SK-N-SH treated with all-trans-retinoic acid at 6 μM for 48 hours (cell line): ENCODE results near the gene NFIX.

Experiments
- ATAC-seq: fragments of 200-7000 bp; cut with Tn5 transposase; 3 replicates; pipeline ENCODE4 v1.9.1; 2020; ENCODE audit warnings: mild to moderate bottlenecking, moderate library complexity
- ARNTL ChIP-seq: fragments of 450-650 bp; formaldehyde crosslinking; IDR thresholded peaks from 2 replicates; pipeline ENCODE4 v1.5.0; 2020; ENCODE audit warnings: low read depth, mild to moderate bottlenecking, moderate library complexity, borderline replicate concordance
- ESRRG ChIP-seq: fragments of 250-450 bp; sonication (Bioruptor Pico); IDR thresholded peaks from 2 replicates; pipeline ENCODE4 v1.6.1; 2021; ENCODE audit warnings: mild to moderate bottlenecking
- GLIS3 ChIP-seq: fragments of 250-450 bp; sonication (Bioruptor Pico); IDR thresholded peaks from 2 replicates; pipeline ENCODE4 v1.5.0; 2020; ENCODE audit warnings: mild to moderate bottlenecking, moderate library complexity
- ISL1 ChIP-seq: fragments of 250-450 bp; sonication (Bioruptor Pico); IDR thresholded peaks from 2 replicates; pipeline ENCODE4 v2.1.2; 2022; ENCODE audit warnings: mild to moderate bottlenecking, moderate library complexity
- OSR1 ChIP-seq: fragments of 250-450 bp; sonication (Bioruptor Pico); IDR thresholded peaks from 2 replicates; pipeline ENCODE4 v1.8.0; 2022; ENCODE audit warnings: moderate library complexity, mild to moderate bottlenecking, inconsistent platforms
- PATZ1 ChIP-seq: fragments of 250-450 bp; sonication (Bioruptor Pico); IDR thresholded peaks from 2 replicates; pipeline ENCODE4 v1.8.0; 2020; ENCODE audit warnings: mild to moderate bottlenecking, moderate library complexity, borderline replicate concordance
- POU6F1 ChIP-seq: fragments of 250-450 bp; sonication (Bioruptor Pico); IDR thresholded peaks from 2 replicates; pipeline ENCODE4 v1.8.0; 2021; ENCODE audit warnings: low read depth, mild to moderate bottlenecking, moderate library complexity, borderline replicate concordance
- RARB ChIP-seq: fragments of 250-450 bp; sonication (Bioruptor Pico); IDR thresholded peaks from 2 replicates; pipeline ENCODE4 v1.8.0; 2021; ENCODE audit warnings: mild to moderate bottlenecking, moderate library complexity
- SNAI2 ChIP-seq: fragments of 250-450 bp; sonication (Bioruptor Pico); IDR thresholded peaks from 2 replicates; pipeline ENCODE4 v1.5.0; 2020; ENCODE audit warnings: mild to moderate bottlenecking, moderate library complexity
- TCF4 ChIP-seq: fragments of 250-450 bp; sonication (Bioruptor Pico); IDR thresholded peaks from 2 replicates; pipeline ENCODE4 v1.8.0; 2021; ENCODE audit warnings: mild to moderate bottlenecking, moderate library complexity, borderline replicate concordance
- TOX ChIP-seq: fragments of 250-450 bp; sonication (Bioruptor Pico); IDR thresholded peaks from 2 replicates; pipeline ENCODE4 v1.8.0; 2021; ENCODE audit warnings: mild to moderate bottlenecking, moderate library complexity, borderline replicate concordance
- TSHZ2 ChIP-seq: fragments of 250-450 bp; sonication (Bioruptor Pico); IDR thresholded peaks from 2 replicates; pipeline ENCODE4 v1.5.0; 2020; ENCODE audit warnings: mild to moderate bottlenecking, moderate library complexity
- ZC3H10 ChIP-seq: fragments of 250-450 bp; sonication (Bioruptor Pico); IDR thresholded peaks from 2 replicates; pipeline ENCODE4 v1.5.1; 2021; ENCODE audit warnings: mild to moderate bottlenecking, moderate library complexity
- ZFP3 ChIP-seq: fragments of 250-450 bp; sonication (Bioruptor Pico); IDR thresholded peaks from 2 replicates; pipeline ENCODE4 v1.5.0; 2020; ENCODE audit warnings: mild to moderate bottlenecking, moderate library complexity
- ZFP30 ChIP-seq: fragments of 450-650 bp; formaldehyde crosslinking; IDR thresholded peaks from 2 replicates; pipeline ENCODE4 v1.5.0; 2022; ENCODE audit warnings: mild to moderate bottlenecking, moderate library complexity
- ZNF70 ChIP-seq: fragments of 450-650 bp; formaldehyde crosslinking; IDR thresholded peaks from 2 replicates; pipeline ENCODE4 v1.5.0; 2020; ENCODE audit warnings: mild to moderate bottlenecking, moderate library complexity
- ZNF8 ChIP-seq: fragments of 450-650 bp; formaldehyde crosslinking; IDR thresholded peaks from 2 replicates; pipeline ENCODE4 v1.5.0; 2020; ENCODE audit warnings: mild to moderate bottlenecking, moderate library complexity

The NFIX gene

GRCh38 chr19:13121551-13122274 lies 126.4 kb downstream of the NFIX start (continued):
- TF ChIP-seq TSHZ2 (CRISPR knock-in tag) (no peak), TOX (CRISPR knock-in tag) (no peak)

- TF ChIP-seq ZFP30 (no peak), TCF4 (no peak), GLIS3 (CRISPR knock-in tag) (no peak), ESRRG (CRISPR knock-in tag) (no peak), ISL1 (CRISPR knock-in tag) (no peak), PATZ1 (no peak), POU6F1 (CRISPR knock-in tag) (no peak), ZNF70 (no peak), ZNF8 (CRISPR knock-in tag) (no peak), RARB (CRISPR knock-in tag) (no peak), ZC3H10 (CRISPR knock-in tag) (no peak), ARNTL (no peak), SNAI2 (CRISPR knock-in tag) (no peak), OSR1 (CRISPR knock-in tag) (no peak), ZFP3 (CRISPR knock-in tag) (no peak), TSHZ2 (CRISPR knock-in tag) (no peak)
- no peak for ATAC-seq
Observed at GRCh38 chr19:13122275-13122878, 127.1 kb downstream of the NFIX start.

- no peak for ATAC-seq
- TF ChIP-seq RARB (CRISPR knock-in tag) = no peak
Observed at GRCh38 chr19:13122980-13123957, 128.0 kb downstream of the NFIX start.

GRCh38 chr19:13127051-13127450 lies 131.8 kb downstream of the NFIX start:
- ATAC-seq = no peak
- TF ChIP-seq SNAI2 (CRISPR knock-in tag) (no peak), ZNF70 (no peak), TCF4 (no peak), POU6F1 (CRISPR knock-in tag) (no peak)
